ENCODE data around the gene VAMP8.

GRCh38 chr2:85564144-85564563, 13.2 kb upstream of the VAMP8 start:
- no peak for TF ChIP-seq CTCF (IDR thresholded peaks at IDR 0.05; ENCODE audit: low read depth, low read length, poor library complexity, severe bottlenecking)
- no peak for TF ChIP-seq EZH2phosphoT487 (IDR thresholded peaks at IDR 0.05; ENCODE audit: borderline replicate concordance, low read length)

Measured in DOHH2 (cell line).